H9 (cell line): ENCODE results near the gene RAI14. TPM values are rescaled to one million over a fixed set of nuclear protein-coding genes. Genes with fewer than 3 reads are reported as not detected.

Experiments used
- DNase-seq: peaks from one replicate; pipeline ENCODE4 v3.0.0-alpha.2; 2017
- H2AFZ ChIP-seq: one replicate; pipeline ENCODE4 v1.6.1; 2013; ENCODE audit warnings: mild to moderate bottlenecking, low read length, control low read depth, moderate library complexity
- H2AK5ac ChIP-seq: 2 replicates; pipeline ENCODE4 v1.6.1; 2013; ENCODE audit warnings: low read length, control low read depth, mixed read lengths; ENCODE audit not compliant: insufficient read length
- H2BK120ac ChIP-seq: one replicate; pipeline ENCODE4 v1.6.1; 2013; ENCODE audit warnings: low read depth, mild to moderate bottlenecking, low read length, control low read depth, inconsistent platforms; ENCODE audit not compliant: poor library complexity, severe bottlenecking
- H2BK12ac ChIP-seq: 2 replicates; pipeline ENCODE4 v1.6.1; 2013; ENCODE audit warnings: low read length, control low read depth, mixed read lengths, low read depth; ENCODE audit not compliant: insufficient read length
- H2BK15ac ChIP-seq: 2 replicates; pipeline ENCODE4 v1.6.1; 2013; ENCODE audit warnings: low read depth, low read length, control low read depth
- H2BK20ac ChIP-seq: one replicate; pipeline ENCODE4 v1.6.1; 2013; ENCODE audit warnings: low read depth, mild to moderate bottlenecking, low read length, control low read depth, inconsistent platforms; ENCODE audit not compliant: poor library complexity, severe bottlenecking
- H2BK5ac ChIP-seq: 2 replicates; pipeline ENCODE4 v1.6.1; 2013; ENCODE audit warnings: low read length, control low read depth, mixed read lengths; ENCODE audit not compliant: insufficient read length
- H3K14ac ChIP-seq: 2 replicates; pipeline ENCODE4 v1.6.1; 2013; ENCODE audit warnings: low read length, control low read depth; ENCODE audit not compliant: insufficient read depth
- H3K18ac ChIP-seq: 2 replicates; pipeline ENCODE4 v1.6.1; 2013; ENCODE audit warnings: low read depth, mild to moderate bottlenecking, mixed read lengths, low read length, control low read depth; ENCODE audit not compliant: insufficient read length
- H3K23ac ChIP-seq: 2 replicates; pipeline ENCODE4 v1.6.1; 2013; ENCODE audit warnings: low read length, control low read depth, mixed read lengths, low read depth; ENCODE audit not compliant: insufficient read length
- H3K23me2 ChIP-seq: 2 replicates; pipeline ENCODE4 v1.6.1; 2013; ENCODE audit warnings: low read depth, mild to moderate bottlenecking, mixed read lengths, low read length, control low read depth; ENCODE audit not compliant: insufficient read length, poor library complexity, severe bottlenecking
- H3K27ac ChIP-seq: 2 replicates; pipeline ENCODE4 v1.5.1; 2013; ENCODE audit warnings: low read length, control low read depth, mixed read lengths, low read depth; ENCODE audit not compliant: insufficient read length
- H3K27me3 ChIP-seq: 2 replicates; pipeline ENCODE4 v1.6.1; 2013; ENCODE audit warnings: low read length, control low read depth, inconsistent platforms; ENCODE audit not compliant: insufficient read depth
- H3K4ac ChIP-seq: 2 replicates; pipeline ENCODE4 v1.6.1; 2013; ENCODE audit warnings: low read depth, mild to moderate bottlenecking, control low read depth, inconsistent platforms, low read length, moderate library complexity
- H3K4me1 ChIP-seq: 2 replicates; pipeline ENCODE4 v1.6.1; 2013; ENCODE audit warnings: low read length, control low read depth, inconsistent platforms; ENCODE audit not compliant: insufficient read depth
- H3K4me2 ChIP-seq: 2 replicates; pipeline ENCODE4 v1.6.1; 2013; ENCODE audit warnings: low read length, control low read depth, mixed read lengths; ENCODE audit not compliant: insufficient read length, insufficient read depth
- H3K56ac ChIP-seq: 2 replicates; pipeline ENCODE4 v1.6.1; 2013; ENCODE audit warnings: low read depth, mild to moderate bottlenecking, mixed read lengths, low read length, control low read depth; ENCODE audit not compliant: insufficient read length
- H3K79me1 ChIP-seq: 2 replicates; pipeline ENCODE4 v1.6.1; 2013; ENCODE audit warnings: low read depth, mild to moderate bottlenecking, moderate library complexity, low read length, control low read depth, inconsistent platforms; ENCODE audit not compliant: insufficient read depth, poor library complexity, severe bottlenecking
- H3K79me2 ChIP-seq: 2 replicates; pipeline ENCODE4 v1.6.1; 2013; ENCODE audit warnings: low read length, control low read depth, inconsistent platforms; ENCODE audit not compliant: insufficient read depth
- H3K9ac ChIP-seq: 2 replicates; pipeline ENCODE4 v1.6.1; 2013; ENCODE audit warnings: low read length, control low read depth, mixed read lengths; ENCODE audit not compliant: insufficient read length; ENCODE audit errors: extremely low read depth
- H3K9me3 ChIP-seq: one replicate; pipeline ENCODE4 v1.6.1; 2013; ENCODE audit warnings: low read depth, low read length, inconsistent platforms; ENCODE audit not compliant: control insufficient read depth
- H3T11ph ChIP-seq: one replicate; pipeline ENCODE4 v1.6.1; 2013; ENCODE audit warnings: mild to moderate bottlenecking, low read length, control low read depth, inconsistent platforms
- H4K20me1 ChIP-seq: one replicate; pipeline ENCODE4 v1.6.1; 2013; ENCODE audit not compliant: control insufficient read depth, insufficient read length, insufficient read depth
- H4K5ac ChIP-seq: 2 replicates; pipeline ENCODE4 v1.6.1; 2013; ENCODE audit warnings: low read depth, mild to moderate bottlenecking, mixed read lengths, low read length, control low read depth; ENCODE audit not compliant: insufficient read length
- H4K8ac ChIP-seq: replicated peaks from 2 replicates; pipeline ENCODE4 v1.6.1; 2013; ENCODE audit warnings: low read length, control low read depth, mixed read lengths, low read depth; ENCODE audit not compliant: insufficient read length
- H4K91ac ChIP-seq: 2 replicates; pipeline ENCODE4 v1.6.1; 2013; ENCODE audit warnings: low read depth, mild to moderate bottlenecking, moderate library complexity, mixed read lengths, low read length, control low read depth; ENCODE audit not compliant: insufficient read length
- H3K27ac Mint-ChIP-seq, 3 experiments: 2 replicates in 2 of 3; 3 replicates in 1 of 3; pipeline ENCODE4 v1.8.0; 2020 to 2021; ENCODE audit warnings: mixed read lengths in 3 of 3, mild to moderate bottlenecking in 1 of 3, moderate library complexity in 1 of 3
- H3K27me3 Mint-ChIP-seq: 2 replicates; pipeline ENCODE4 v1.8.0; 2021; ENCODE audit warnings: low read depth, mild to moderate bottlenecking, moderate library complexity, mixed read lengths
- H3K36me3 Mint-ChIP-seq, 3 experiments: 2 replicates in 2 of 3; 3 replicates in 1 of 3; pipeline ENCODE4 v1.8.0; 2020 to 2021; ENCODE audit warnings: low read depth in 3 of 3, mixed read lengths in 3 of 3; ENCODE audit not compliant: insufficient read depth in 1 of 3
- H3K4me1 Mint-ChIP-seq, 2 experiments: 2 replicates each; pipeline ENCODE4 v1.8.0; 2020; ENCODE audit warnings: mixed read lengths in 2 of 2
- H3K4me3 Mint-ChIP-seq, 2 experiments: 2 replicates in 1 of 2; 3 replicates in 1 of 2; pipeline ENCODE4 v1.8.0; 2020 to 2021; ENCODE audit warnings: mild to moderate bottlenecking in 2 of 2, mixed read lengths in 2 of 2, moderate library complexity in 1 of 2
- H3K9me3 Mint-ChIP-seq, 2 experiments: 2 replicates in 1 of 2; 3 replicates in 1 of 2; pipeline ENCODE4 v1.8.0; 2020; ENCODE audit warnings: mild to moderate bottlenecking in 2 of 2, mixed read lengths in 2 of 2, moderate library complexity in 1 of 2
- CTCF ChIP-seq: fragments of 200-600 bp; sonication (generic); conservative IDR thresholded peaks from 3 replicates; pipeline ENCODE4 v1.8.0; 2021; ENCODE audit warnings: antibody characterized with exemption, mild to moderate bottlenecking
- WGBS: extraction: QIAGEN DNeasy Blood & Tissue Kit; methylation state at CpG from one replicate; pipeline ENCODE4 v1.1.7; 2013; ENCODE audit warnings: missing lambda C conversion rate, low lambda C conversion rate, mixed read lengths; ENCODE audit not compliant: insufficient read length; ENCODE audit errors: extremely low coverage; 5-methylcytosine and 5-hydroxymethylcytosine counted together
- total RNA-seq: library from RNA; stranded (reverse); gene quantifications from 2 replicates; pipeline ENCODE4 v1.2.1, GENCODE V29; 2021

Gene RAI14
- total RNA-seq, 1 experiment from 2014 or later, result 127 TPM

- H3K27me3 ChIP-seq, result no peaks in the 10 kb centered on the region
- no peak overlapping the region for H4K91ac ChIP-seq
- no peak overlapping the region for H3K27ac ChIP-seq
- no peak overlapping the region for H4K5ac ChIP-seq
- no peak overlapping the region for H3K18ac ChIP-seq
- H3K79me2 ChIP-seq, result no peaks in the 10 kb centered on the region
- H3K27me3 Mint-ChIP-seq, result no peaks in the 10 kb centered on the region; the same call in 1 of the 2 replicates
- peaks cover 8% of the 10 kb centered on the region for H3K9me3 ChIP-seq
- H2BK15ac ChIP-seq, result no peak overlapping the region
- WGBS, result no CpG with 5 or more reads among the region's 4 CpGs
- no peak overlapping the region for H4K8ac ChIP-seq
- no peak overlapping the region for H3K4ac ChIP-seq
- no peak overlapping the region for H2BK5ac ChIP-seq
- no peak overlapping the region for H3K4me2 ChIP-seq
- H3K27ac Mint-ChIP-seq, result no peak overlapping the region
- peaks cover 7% of the 10 kb centered on the region for H3K4me1 ChIP-seq
- H3K23ac ChIP-seq, result no peak overlapping the region
- no peak overlapping the region for H3T11ph ChIP-seq
- no peak overlapping the region for H2AK5ac ChIP-seq
- H3K23me2 ChIP-seq, result no peaks in the 10 kb centered on the region
- peaks cover 14 to 15% of the 10 kb centered on the region in 2 experiments for H3K9me3 Mint-ChIP-seq
- H2AFZ ChIP-seq, result no peak overlapping the region
- no peaks in the 10 kb centered on the region for H4K20me1 ChIP-seq
- peaks cover 3 to 15% (median 4%) of the 10 kb centered on the region in 3 experiments; a peak in 5 of 7 replicates for H3K36me3 Mint-ChIP-seq
- H3K14ac ChIP-seq, result no peak overlapping the region
- H3K79me1 ChIP-seq, result no peaks in the 10 kb centered on the region
- no peak overlapping the region for H3K9ac ChIP-seq
- no peak overlapping the region for H2BK120ac ChIP-seq
- no peak for TF ChIP-seq CTCF
- H3K4me1 Mint-ChIP-seq, result peaks cover 9 to 18% of the 10 kb centered on the region in 2 experiments
- no peak overlapping the region for H2BK20ac ChIP-seq
- H2BK12ac ChIP-seq, result no peak overlapping the region
- DNase-seq, result no peak
- no peak overlapping the region for H3K56ac ChIP-seq
- H3K4me3 Mint-ChIP-seq, result no peak overlapping the region
Observed at GRCh38 chr5:34630596-34630995, 25.5 kb upstream of the RAI14 start.
